Measurements from ENCODE around the gene NUCKS1.

DNA sequence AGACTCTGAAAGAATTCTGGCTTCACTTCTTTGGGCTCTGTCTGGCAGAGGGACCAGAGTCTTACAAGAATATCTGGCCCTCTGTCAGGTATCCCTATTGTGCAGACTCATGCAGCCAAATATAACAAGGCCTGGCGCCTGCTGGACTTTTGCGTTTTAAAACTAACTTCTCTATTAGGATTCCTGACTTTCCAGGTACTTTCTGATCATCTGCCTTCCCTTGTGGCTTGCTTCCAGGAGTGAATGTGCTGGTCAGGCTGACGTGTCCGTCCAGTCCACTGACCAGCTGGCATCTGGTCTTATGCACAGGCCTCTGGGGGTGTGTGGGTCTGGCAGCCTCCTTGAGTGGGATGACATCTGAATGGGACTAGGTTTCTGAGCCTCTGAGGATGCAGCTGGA, 33.9 kb upstream of the NUCKS1 start:
- no peak for TF ChIP-seq POLR2A (IDR thresholded peaks at IDR 0.05; ENCODE audit: extremely low read depth, insufficient read length)
- TF ChIP-seq, protein P1, sequence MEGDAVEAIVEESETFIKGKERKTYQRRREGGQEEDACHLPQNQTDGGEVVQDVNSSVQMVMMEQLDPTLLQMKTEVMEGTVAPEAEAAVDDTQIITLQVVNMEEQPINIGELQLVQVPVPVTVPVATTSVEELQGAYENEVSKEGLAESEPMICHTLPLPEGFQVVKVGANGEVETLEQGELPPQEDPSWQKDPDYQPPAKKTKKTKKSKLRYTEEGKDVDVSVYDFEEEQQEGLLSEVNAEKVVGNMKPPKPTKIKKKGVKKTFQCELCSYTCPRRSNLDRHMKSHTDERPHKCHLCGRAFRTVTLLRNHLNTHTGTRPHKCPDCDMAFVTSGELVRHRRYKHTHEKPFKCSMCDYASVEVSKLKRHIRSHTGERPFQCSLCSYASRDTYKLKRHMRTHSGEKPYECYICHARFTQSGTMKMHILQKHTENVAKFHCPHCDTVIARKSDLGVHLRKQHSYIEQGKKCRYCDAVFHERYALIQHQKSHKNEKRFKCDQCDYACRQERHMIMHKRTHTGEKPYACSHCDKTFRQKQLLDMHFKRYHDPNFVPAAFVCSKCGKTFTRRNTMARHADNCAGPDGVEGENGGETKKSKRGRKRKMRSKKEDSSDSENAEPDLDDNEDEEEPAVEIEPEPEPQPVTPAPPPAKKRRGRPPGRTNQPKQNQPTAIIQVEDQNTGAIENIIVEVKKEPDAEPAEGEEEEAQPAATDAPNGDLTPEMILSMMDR (IDR thresholded peaks at IDR 0.05; ENCODE audit: low read depth, low read length), result no peak

All from NB4 (cell line).